Activated CD8-positive, alpha-beta T cell treated with anti-CD3 and anti-CD28 coated beads for 36 hours (primary cell): Measurements from ENCODE around the gene NIPAL1. TPM values are rescaled to one million over a fixed set of nuclear protein-coding genes. Genes with fewer than 3 reads are reported as not detected.

Source experiments
- ATAC-seq: fragments of 200-7000 bp; cut with Tn5 transposase; one replicate; pipeline ENCODE4 v1.10.0; 2021; ENCODE audit warnings: mild to moderate bottlenecking, moderate library complexity
- CTCF ChIA-PET: fragments of 350-600 bp; sonication (Branson Sonifier 250); formaldehyde crosslinking; loops from one replicate; lab custom pipeline; 2021; ENCODE audit warnings: antibody characterized with exemption; lab: Charles Lee
- POLR2A ChIA-PET: fragments of 350-600 bp; sonication (Branson Sonifier 250); formaldehyde crosslinking; loops from one replicate; lab custom pipeline; 2021; ENCODE audit warnings: antibody characterized with exemption; lab: Charles Lee
- DNase-seq: peaks from one replicate; pipeline ENCODE4 v3.0.0-alpha.2; 2020
- H3K27ac Mint-ChIP-seq: one replicate; pipeline ENCODE4 v1.8.0; 2021; ENCODE audit warnings: mild to moderate bottlenecking, mixed read lengths
- H3K27me3 Mint-ChIP-seq: one replicate; pipeline ENCODE4 v1.8.0; 2021; ENCODE audit warnings: mixed read lengths
- H3K36me3 Mint-ChIP-seq: one replicate; pipeline ENCODE4 v1.8.0; 2021; ENCODE audit warnings: low read depth, mixed read lengths
- H3K4me1 Mint-ChIP-seq: one replicate; pipeline ENCODE4 v1.8.0; 2021; ENCODE audit warnings: low read depth, mixed read lengths
- H3K4me3 Mint-ChIP-seq: one replicate; pipeline ENCODE4 v1.8.0; 2021; ENCODE audit warnings: mild to moderate bottlenecking, moderate library complexity, mixed read lengths
- H3K9me3 Mint-ChIP-seq: one replicate; pipeline ENCODE4 v1.8.0; 2021; ENCODE audit warnings: mixed read lengths
- intact Hi-C: fragments of 100-400 bp; cut with micrococcal nuclease; formaldehyde crosslinking; loops from one replicate; pipeline ENCODE4 v1.10.0; 2022
- total RNA-seq, 2 experiments: library from RNA; stranded (reverse); gene quantifications; one replicate each; pipeline ENCODE4 v1.2.3, GENCODE V29; 2021
- TF ChIP-seq, protein P1 (sequence below): fragments of 200-600 bp; IDR thresholded peaks from one replicate; pipeline ENCODE4 v1.8.0; 2022; ENCODE audit warnings: antibody characterized with exemption, mild to moderate bottlenecking

NIPAL1 gene
- total RNA-seq, 2 experiments from 2014 or later: 1.1 to 1.9 TPM

DNA sequence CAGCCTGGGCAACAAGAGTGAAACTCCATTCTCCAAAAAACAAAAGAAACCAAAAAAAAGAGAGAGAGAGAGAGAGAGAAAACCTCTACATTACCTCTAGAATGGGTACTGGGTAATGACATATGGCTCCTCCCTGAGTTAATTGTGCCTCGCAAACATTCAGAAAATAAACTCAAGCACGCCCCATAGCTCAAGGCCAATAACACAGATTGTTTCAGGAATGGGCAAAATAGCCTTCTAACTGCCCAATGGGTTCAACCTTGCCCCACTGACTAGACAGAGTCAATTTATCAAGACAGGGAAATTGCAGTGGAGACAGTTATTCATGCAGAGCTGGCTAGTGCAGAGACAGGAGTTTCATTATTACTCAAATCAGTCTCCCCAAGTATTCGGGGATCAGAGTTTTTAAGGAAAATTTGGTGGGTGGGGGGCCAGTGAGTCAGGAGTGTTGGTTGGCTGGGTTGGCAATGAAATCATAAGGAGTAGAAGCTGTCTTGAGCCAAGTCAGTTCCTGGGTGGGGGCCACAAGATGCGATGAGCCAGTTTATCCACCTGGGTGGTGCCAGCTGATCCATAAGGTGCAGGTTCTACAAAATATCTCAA lies 25.1 kb downstream of the NIPAL1 start:
- H3K4me3 Mint-ChIP-seq: no peak overlapping the region
- ATAC-seq: peak; percentile 27
- intact Hi-C loops: no loop called here
- no peaks in the 10 kb centered on the region for H3K9me3 Mint-ChIP-seq
- H3K36me3 Mint-ChIP-seq: no peaks in the 10 kb centered on the region
- ChIA-PET POLR2A (no interaction called here), CTCF (interaction anchor here (1.2 to 1.9 kb wide), 4 partner anchors 30 to 68 kb away, joined by 3 to 7 read pairs (median 4); no protein-coding TSS in a partner anchor)
- TF ChIP-seq, protein P1, sequence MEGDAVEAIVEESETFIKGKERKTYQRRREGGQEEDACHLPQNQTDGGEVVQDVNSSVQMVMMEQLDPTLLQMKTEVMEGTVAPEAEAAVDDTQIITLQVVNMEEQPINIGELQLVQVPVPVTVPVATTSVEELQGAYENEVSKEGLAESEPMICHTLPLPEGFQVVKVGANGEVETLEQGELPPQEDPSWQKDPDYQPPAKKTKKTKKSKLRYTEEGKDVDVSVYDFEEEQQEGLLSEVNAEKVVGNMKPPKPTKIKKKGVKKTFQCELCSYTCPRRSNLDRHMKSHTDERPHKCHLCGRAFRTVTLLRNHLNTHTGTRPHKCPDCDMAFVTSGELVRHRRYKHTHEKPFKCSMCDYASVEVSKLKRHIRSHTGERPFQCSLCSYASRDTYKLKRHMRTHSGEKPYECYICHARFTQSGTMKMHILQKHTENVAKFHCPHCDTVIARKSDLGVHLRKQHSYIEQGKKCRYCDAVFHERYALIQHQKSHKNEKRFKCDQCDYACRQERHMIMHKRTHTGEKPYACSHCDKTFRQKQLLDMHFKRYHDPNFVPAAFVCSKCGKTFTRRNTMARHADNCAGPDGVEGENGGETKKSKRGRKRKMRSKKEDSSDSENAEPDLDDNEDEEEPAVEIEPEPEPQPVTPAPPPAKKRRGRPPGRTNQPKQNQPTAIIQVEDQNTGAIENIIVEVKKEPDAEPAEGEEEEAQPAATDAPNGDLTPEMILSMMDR: no peak
- peaks cover 7% of the 10 kb centered on the region for H3K27me3 Mint-ChIP-seq
- peak; percentile 25 for DNase-seq
- H3K27ac Mint-ChIP-seq: no peak overlapping the region
- peaks cover 60% of the 10 kb centered on the region for H3K4me1 Mint-ChIP-seq

DNA sequence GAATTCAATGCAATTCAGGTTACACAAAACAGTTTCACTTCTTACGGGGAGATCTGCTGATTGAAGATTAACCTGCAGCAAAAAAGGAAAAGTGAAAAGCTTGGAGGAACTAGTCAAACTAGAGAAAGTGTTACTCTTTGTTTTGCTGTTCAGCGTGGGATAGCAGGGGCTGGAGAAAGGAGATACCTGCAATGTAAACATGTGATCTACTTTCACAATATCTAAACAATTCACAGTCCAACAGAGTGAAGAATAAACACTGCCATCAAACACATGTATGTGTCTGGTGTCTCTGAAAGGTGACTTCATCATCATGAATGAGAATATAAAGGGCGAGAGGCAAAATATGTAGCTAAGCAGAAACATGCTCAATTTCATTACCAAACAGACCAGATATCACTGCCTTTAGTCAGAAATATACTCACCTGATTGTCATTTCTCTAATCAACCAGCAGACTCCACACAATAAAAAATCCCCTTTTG lies 26.4 kb downstream of the NIPAL1 start:
- no peak for DNase-seq
- H3K4me1 Mint-ChIP-seq: peaks cover 70% of the 10 kb centered on the region
- H3K4me3 Mint-ChIP-seq: no peak overlapping the region
- POLR2A ChIA-PET: interaction anchor here (0.7 to 0.8 kb wide), 2 partner anchors 8 to 60 kb away, joined by 3 read pairs; no protein-coding TSS in a partner anchor
- no peaks in the 10 kb centered on the region for H3K9me3 Mint-ChIP-seq
- no peaks in the 10 kb centered on the region for H3K36me3 Mint-ChIP-seq
- CTCF ChIA-PET: interaction anchor here (0.9 to 1.7 kb wide), 5 partner anchors 9 to 44 kb away, joined by 3 to 7 read pairs (median 6); no protein-coding TSS in a partner anchor
- intact Hi-C loops: no loop called here
- no peak overlapping the region for H3K27ac Mint-ChIP-seq
- no peak for ATAC-seq
- peaks cover 8% of the 10 kb centered on the region for H3K27me3 Mint-ChIP-seq
- TF ChIP-seq, protein P1: no peak

DNA sequence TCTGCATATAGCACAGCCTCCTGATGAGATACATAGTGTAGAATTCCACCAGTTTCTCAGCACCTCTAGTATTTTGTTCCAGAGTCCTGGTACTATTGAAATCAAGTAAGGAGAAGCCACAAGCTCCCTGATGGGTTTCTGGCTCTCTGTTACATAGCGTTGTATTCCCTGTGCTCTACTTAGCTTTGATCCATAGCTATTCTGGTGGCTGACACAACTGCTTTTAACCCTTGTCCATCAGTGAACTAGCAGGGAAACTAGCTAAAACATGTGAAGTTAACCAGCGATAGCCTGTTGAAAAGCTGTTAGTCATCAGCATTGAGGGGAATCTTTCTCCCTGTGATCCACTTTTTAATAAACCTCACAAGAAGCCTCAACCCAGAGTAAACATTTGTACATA lies 26.9 kb downstream of the NIPAL1 start:
- ATAC-seq (no peak), DNase-seq (no peak)
- Mint-ChIP-seq H3K36me3 (no peaks in the 10 kb centered on the region), H3K27me3 (peaks cover 11% of the 10 kb centered on the region), H3K4me3 (no peak overlapping the region), H3K4me1 (peaks cover 73% of the 10 kb centered on the region), H3K27ac (no peak overlapping the region), H3K9me3 (no peaks in the 10 kb centered on the region)
- CTCF ChIA-PET: interaction anchor here (0.9 to 1.7 kb wide), 5 partner anchors 9 to 43 kb away, joined by 3 to 7 read pairs (median 6); no protein-coding TSS in a partner anchor
- POLR2A ChIA-PET: interaction anchor here (0.7 to 0.8 kb wide), 2 partner anchors 8 to 60 kb away, joined by 3 read pairs; no protein-coding TSS in a partner anchor
- TF ChIP-seq, protein P1: no peak
- intact Hi-C loops: no loop called here

DNA sequence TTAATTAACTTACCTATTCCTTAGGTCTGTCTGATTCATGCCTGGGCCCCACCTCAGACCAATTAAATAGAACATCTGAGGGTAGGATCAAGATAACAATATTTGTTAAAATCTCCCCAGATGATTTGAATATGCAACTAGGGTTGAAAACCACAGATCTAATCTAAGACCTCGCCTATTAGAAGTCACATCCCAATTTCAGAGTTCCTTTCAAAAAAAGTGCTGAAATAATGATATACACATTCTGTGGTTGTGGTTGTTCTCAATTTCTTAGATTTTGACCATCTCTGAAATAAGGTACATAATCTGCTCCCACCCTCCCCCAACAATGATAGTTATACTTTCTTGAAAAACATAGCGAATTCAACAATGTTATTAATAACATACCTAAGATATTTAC lies 27.7 kb downstream of the NIPAL1 start:
- TF ChIP-seq, protein P1: no peak
- H3K9me3 Mint-ChIP-seq: no peaks in the 10 kb centered on the region
- intact Hi-C loops: no loop called here
- no peaks in the 10 kb centered on the region for H3K36me3 Mint-ChIP-seq
- no peak overlapping the region for H3K4me3 Mint-ChIP-seq
- ATAC-seq (no peak), DNase-seq (no peak)
- ChIA-PET POLR2A (interaction anchor here (1.6 kb wide), 1 partner anchor 59 kb away, joined by 4 read pairs; no protein-coding TSS in a partner anchor), CTCF (interaction anchor here (1.4 to 1.5 kb wide), 2 partner anchors 8 to 43 kb away, joined by 5 to 10 read pairs; no protein-coding TSS in a partner anchor)
- no peak overlapping the region for H3K27ac Mint-ChIP-seq
- peaks cover 72% of the 10 kb centered on the region for H3K4me1 Mint-ChIP-seq
- peaks cover 10% of the 10 kb centered on the region for H3K27me3 Mint-ChIP-seq

DNA sequence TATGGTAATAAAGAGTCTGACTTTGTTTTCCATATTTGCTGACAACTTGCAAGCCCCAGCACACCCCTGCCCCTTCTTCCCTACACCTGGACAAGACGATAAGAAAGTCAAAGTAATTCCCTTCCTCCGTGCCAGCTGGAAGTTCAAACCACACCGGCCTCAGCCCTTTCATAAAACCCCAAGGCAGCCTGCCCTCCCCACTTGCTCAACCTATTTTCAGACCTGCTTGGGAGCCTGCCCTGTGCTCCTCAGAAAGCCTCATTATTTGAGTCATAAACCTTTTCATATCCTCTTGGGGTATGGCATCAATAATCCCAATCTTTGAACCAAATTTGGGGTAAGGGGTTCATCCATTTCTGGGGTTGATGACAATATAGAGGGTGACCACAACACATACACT lies 29.5 kb downstream of the NIPAL1 start:
- POLR2A ChIA-PET: interaction anchor here (1.0 to 2.1 kb wide), 3 partner anchors 10 to 57 kb away, joined by 3 to 19 read pairs (median 4); no protein-coding TSS in a partner anchor
- H3K4me3 Mint-ChIP-seq: no peak overlapping the region
- peaks cover 14% of the 10 kb centered on the region for H3K27me3 Mint-ChIP-seq

More for the DNA sequence above, 29.5 kb downstream of the NIPAL1 start:
- peak overlapping the region; percentile 2 for H3K27ac Mint-ChIP-seq
- peaks cover 70% of the 10 kb centered on the region for H3K4me1 Mint-ChIP-seq
- H3K36me3 Mint-ChIP-seq: no peaks in the 10 kb centered on the region
- TF ChIP-seq, protein P1: no peak
- CTCF ChIA-PET: interaction anchor here (1.0 to 5.7 kb wide), 5 partner anchors 9 to 96 kb away, joined by 3 to 86 read pairs (median 10); no protein-coding TSS in a partner anchor
- intact Hi-C loops: loop anchor here (2.0 kb wide), 2 partner anchors 13 to 19 kb away; no protein-coding TSS in a partner anchor
- ATAC-seq (peak; percentile 21), DNase-seq (peak; percentile 29)
- no peaks in the 10 kb centered on the region for H3K9me3 Mint-ChIP-seq
